Uterus (tissue), 4 donors: ENCODE measurements around the gene NFATC1. TPM values are rescaled to one million over a fixed set of nuclear protein-coding genes. Genes with fewer than 3 reads are reported as not detected.

Experiments
- DNase-seq, 2 donors: peaks; one replicate each; pipeline ENCODE4 v3.0.0-alpha.2; 2019 to 2020
- H3K27ac ChIP-seq, 2 donors: fragments of 200-600 bp; sonication (generic); 1 replicate in 1 of 2; 2 replicates in 1 of 2; pipeline ENCODE4 v1.5.1; 2016 to 2018
- H3K27me3 ChIP-seq, 2 donors: fragments of 200-600 bp; sonication (generic); one replicate each; pipeline ENCODE4 v1.5.1; 2018 to 2019; ENCODE audit warnings: control low read depth in 1 of 2
- H3K36me3 ChIP-seq, 2 donors: fragments of 200-600 bp; sonication (generic); one replicate each; pipeline ENCODE4 v1.5.1; 2019; ENCODE audit warnings: control low read depth in 1 of 2
- H3K4me1 ChIP-seq, 2 donors: fragments of 200-600 bp; sonication (generic); one replicate each; pipeline ENCODE4 v1.5.1; 2018 to 2019; ENCODE audit warnings: control low read depth in 1 of 2
- H3K4me3 ChIP-seq, 2 donors: fragments of 200-600 bp; sonication (generic); 1 replicate in 1 of 2; 2 replicates in 1 of 2; pipeline ENCODE4 v1.5.1; 2018 to 2019; ENCODE audit warnings: mild to moderate bottlenecking in 1 of 2
- H3K9me3 ChIP-seq, 2 donors: fragments of 200-600 bp; sonication (generic); one replicate each; pipeline ENCODE4 v1.5.1; 2019; ENCODE audit warnings: control low read depth in 1 of 2
- CTCF ChIP-seq, 4 experiments: fragments of 200-600 bp in 2 of 4; fragments of 450-650 bp in 2 of 4; sonication (generic) in 2 of 4; IDR thresholded peaks; one replicate each; pipeline ENCODE4 v1.5.1; 2016 to 2019; ENCODE audit warnings: antibody characterized with exemption in 4 of 4, mild to moderate bottlenecking in 2 of 4, moderate library complexity in 1 of 4
- POLR2A ChIP-seq, 2 donors: fragments of 450-650 bp; IDR thresholded peaks; one replicate each; pipeline ENCODE4 v1.6.1; 2016; ENCODE audit warnings: antibody characterized with exemption in 2 of 2, mild to moderate bottlenecking in 1 of 2, moderate library complexity in 1 of 2
- intact Hi-C: fragments of 100-400 bp; cut with DNase I; formaldehyde crosslinking; loops from one replicate; pipeline ENCODE4 v1.15.1; 2023; ENCODE audit warnings: low total_unique reads
- total RNA-seq, 4 donors: library from RNA; depleted of rRNA in 3 of 4; stranded (reverse); fragments of >200 nt in 3 of 4; gene quantifications; one replicate each; pipeline versions ENCODE4 v1.1.0 to v1.2.4, GENCODE V29; 2014 to 2023
- donor health status: DM: yes; HTN: yes; CAD: no.

Gene NFATC1
- total RNA-seq, 4 donors from 2014 or later = 9.2 to 25.1 (median 14.6) TPM

DNA sequence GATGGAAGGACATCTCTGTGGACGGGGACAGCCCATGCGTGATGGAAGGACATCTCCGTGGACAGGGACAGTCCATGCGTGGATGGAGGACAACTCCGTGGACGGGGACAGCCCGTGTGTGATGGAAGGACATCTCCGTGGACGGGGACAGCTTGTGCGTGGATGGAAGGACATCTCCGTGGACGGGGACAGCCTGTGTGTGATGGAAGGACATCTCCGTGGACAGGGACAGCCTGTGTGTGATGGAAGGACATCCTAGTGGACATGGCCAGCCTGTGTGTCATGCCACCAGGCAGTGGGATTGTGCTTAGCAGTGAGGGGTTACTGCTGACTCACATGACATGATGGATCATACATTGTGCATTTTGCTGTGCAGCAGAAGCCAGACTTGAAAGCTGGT is 30.0 kb upstream of the NFATC1 start:
- no peak overlapping the region for H3K4me3 ChIP-seq
- no peak for TF ChIP-seq POLR2A (IDR thresholded peaks at IDR 0.05)
- TF ChIP-seq CTCF (IDR thresholded peaks at IDR 0.05) = no peak
- no peaks in the 10 kb centered on the region for H3K27me3 ChIP-seq
- intact Hi-C loops = no loop called here
- no peaks in the 10 kb centered on the region for H3K36me3 ChIP-seq
- no peaks in the 10 kb centered on the region for H3K9me3 ChIP-seq
- DNase-seq = no peak
- H3K4me1 ChIP-seq = no peaks in the 10 kb centered on the region
- no peak overlapping the region for H3K27ac ChIP-seq

DNA sequence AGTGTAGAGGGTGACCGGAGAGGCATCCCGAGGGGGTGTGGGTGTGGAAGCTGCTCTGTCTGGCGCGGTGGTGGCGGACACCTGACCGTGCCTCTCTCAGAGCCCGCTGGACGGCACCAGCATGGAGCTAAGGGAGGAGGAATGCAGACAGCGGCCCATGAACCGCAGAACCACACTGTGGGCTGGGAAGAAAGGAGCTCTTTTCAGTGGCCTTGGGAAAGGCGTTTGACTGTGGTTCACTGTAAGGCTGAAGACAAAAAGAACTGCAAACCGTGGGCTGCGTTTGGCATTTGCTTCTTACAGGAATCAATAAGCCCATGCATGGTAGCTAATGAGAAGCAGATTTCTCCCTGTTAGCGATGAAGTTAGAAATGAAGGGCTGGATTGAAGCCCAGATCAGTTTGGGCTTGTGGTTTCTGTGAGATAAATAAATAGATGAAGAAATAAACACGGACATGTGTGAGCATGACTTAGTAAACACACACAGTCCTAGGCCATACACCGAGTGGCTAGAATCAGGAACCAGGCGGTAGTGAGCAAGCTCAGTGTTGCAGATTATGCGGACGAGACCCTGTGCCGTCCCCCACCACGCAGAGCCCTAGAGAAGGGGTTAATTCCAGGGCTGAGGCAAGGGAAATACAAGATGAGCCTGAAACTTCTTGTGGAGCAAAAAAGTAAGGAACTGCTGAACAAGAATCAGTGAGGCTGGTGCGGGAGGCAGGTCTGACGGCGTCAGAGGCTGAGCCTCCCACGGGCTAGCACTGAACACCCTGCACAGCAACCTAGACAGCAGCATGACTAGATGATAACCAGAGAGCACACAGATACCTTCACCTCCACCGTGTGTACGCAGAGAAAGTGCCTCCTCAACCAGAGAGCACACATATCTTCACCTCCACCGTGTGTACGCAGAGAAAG is 29.3 kb upstream of the NFATC1 start:
- DNase-seq = no peak
- Histone ChIP-seq H3K9me3 (no peaks in the 10 kb centered on the region), H3K27me3 (no peaks in the 10 kb centered on the region), H3K4me1 (no peaks in the 10 kb centered on the region), H3K27ac (no peak overlapping the region), H3K4me3 (no peak overlapping the region), H3K36me3 (no peaks in the 10 kb centered on the region)
- TF ChIP-seq CTCF (IDR thresholded peaks at IDR 0.05) = no peak
- TF ChIP-seq POLR2A (IDR thresholded peaks at IDR 0.05) = no peak
- intact Hi-C loops = no loop called here

DNA sequence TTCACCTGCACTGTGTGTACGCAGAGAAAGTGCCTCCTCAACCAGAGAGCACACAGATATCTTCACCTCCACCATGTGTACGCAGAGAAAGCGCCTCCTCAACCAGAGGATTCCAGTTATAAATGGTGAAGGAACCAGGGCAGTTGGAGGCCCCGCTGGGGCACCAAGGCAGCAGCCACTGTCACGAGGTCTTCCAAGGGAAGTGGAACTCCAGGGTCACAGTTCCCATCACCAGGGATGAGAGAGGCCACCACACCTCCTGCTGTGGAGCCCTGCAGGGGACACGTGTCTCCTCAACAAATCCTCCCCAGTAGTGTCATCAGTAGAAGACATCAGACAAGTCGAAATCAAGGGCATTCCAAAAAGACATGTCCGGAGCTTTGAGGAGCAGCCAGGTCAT is 28.2 kb upstream of the NFATC1 start:
- no peaks in the 10 kb centered on the region for H3K4me1 ChIP-seq
- H3K4me3 ChIP-seq = no peak overlapping the region
- no peaks in the 10 kb centered on the region for H3K27me3 ChIP-seq
- intact Hi-C loops = no loop called here
- no peak overlapping the region for H3K27ac ChIP-seq
- H3K9me3 ChIP-seq = no peaks in the 10 kb centered on the region
- H3K36me3 ChIP-seq = no peaks in the 10 kb centered on the region
- TF ChIP-seq POLR2A (IDR thresholded peaks at IDR 0.05) = no peak
- no peak for TF ChIP-seq CTCF (IDR thresholded peaks at IDR 0.05)
- no peak for DNase-seq

DNA sequence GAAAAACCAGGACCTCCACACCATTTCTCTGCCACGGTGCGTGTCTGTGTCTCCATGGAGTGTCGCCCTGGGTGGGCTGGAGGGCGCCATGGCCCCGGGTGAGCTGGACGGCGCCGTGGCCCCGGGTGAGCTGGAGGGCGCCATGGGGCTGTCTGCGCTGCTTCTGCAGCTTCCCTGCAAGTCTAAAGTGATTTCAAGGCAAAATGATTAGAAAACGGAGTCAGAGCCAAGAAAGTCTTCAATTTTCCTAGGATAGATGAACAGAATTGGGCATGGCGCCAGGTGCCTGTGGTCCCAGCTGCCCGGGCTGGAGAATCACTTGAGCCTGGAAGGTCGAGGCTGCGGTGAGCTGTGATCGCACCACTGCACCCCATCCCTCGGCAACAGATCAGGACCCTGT is 27.7 kb upstream of the NFATC1 start:
- no peak overlapping the region for H3K4me3 ChIP-seq
- no peaks in the 10 kb centered on the region for H3K9me3 ChIP-seq
- intact Hi-C loops = no loop called here
- TF ChIP-seq CTCF (IDR thresholded peaks at IDR 0.05) = no peak
- no peak for DNase-seq
- no peaks in the 10 kb centered on the region for H3K27me3 ChIP-seq
- no peaks in the 10 kb centered on the region for H3K4me1 ChIP-seq
- no peak overlapping the region for H3K27ac ChIP-seq
- no peaks in the 10 kb centered on the region for H3K36me3 ChIP-seq

- no peak for DNase-seq
- Histone ChIP-seq H3K4me1 (no peaks in the 10 kb centered on the region), H3K27ac (no peak overlapping the region), H3K4me3 (no peak overlapping the region), H3K9me3 (no peaks in the 10 kb centered on the region), H3K36me3 (no peaks in the 10 kb centered on the region), H3K27me3 (no peaks in the 10 kb centered on the region)
- no peak for TF ChIP-seq CTCF (IDR thresholded peaks at IDR 0.05)
- TF ChIP-seq POLR2A (IDR thresholded peaks at IDR 0.05) = no peak
- intact Hi-C loops = no loop called here
Measured at GRCh38 chr18:79368681-79369080, 27.0 kb upstream of the NFATC1 start.
